NCI-H774 (cell line): ENCODE data around the gene SPATA25.
A peak's percentile ranks its signal among the peaks of the same experiment; 100 is the strongest.

ENCODE experiments used
- DNase-seq: peaks from one replicate; lab custom pipeline; 2025; lab: John Stamatoyannopoulos, UW

The SPATA25 gene

GRCh38 chr20:45863543-45864470 lies 23.6 kb downstream of the SPATA25 start:
- DNase-seq = peak; percentile 2

- DNase-seq = peak; percentile 11
Observed at GRCh38 chr20:45861221-45862075, 26.0 kb downstream of the SPATA25 start.

GRCh38 chr20:45860560-45861220 lies 26.7 kb downstream of the SPATA25 start:
- no peak for DNase-seq

- no peak for DNase-seq
Observed at GRCh38 chr20:45859916-45860315, 27.5 kb downstream of the SPATA25 start.

GRCh38 chr20:45857882-45858216 lies 29.6 kb downstream of the SPATA25 start:
- DNase-seq = peak; percentile 2

GRCh38 chr20:45857114-45857881 lies 30.1 kb downstream of the SPATA25 start, which contains the start of the genes ACOT8 and ZSWIM3:
Gene ACOT8 (minus strand): TSS chr20:45857392. CDS start chr20:45857315, 77 bp downstream.
Gene ZSWIM3 (plus strand): TSS chr20:45857614. CDS start chr20:45857826, 212 bp downstream.
- peak; percentile 99 for DNase-seq

- DNase-seq = no peak
Observed at GRCh38 chr20:45853484-45853883, 33.9 kb downstream of the SPATA25 start.

- no peak for DNase-seq
Observed at GRCh38 chr20:45852326-45852725, 35.1 kb downstream of the SPATA25 start.

GRCh38 chr20:45851501-45851900 lies 35.9 kb downstream of the SPATA25 start:
- DNase-seq = no peak

GRCh38 chr20:45850926-45851325 lies 36.5 kb downstream of the SPATA25 start:
- no peak for DNase-seq

GRCh38 chr20:45850238-45850637 lies 37.2 kb downstream of the SPATA25 start:
- no peak for DNase-seq

GRCh38 chr20:45848969-45849582 lies 38.3 kb downstream of the SPATA25 start:
- no peak for DNase-seq

- DNase-seq = no peak
Observed at GRCh38 chr20:45848421-45848820, 39.0 kb downstream of the SPATA25 start.

- no peak for DNase-seq
Observed at GRCh38 chr20:45845452-45845851, 42.0 kb downstream of the SPATA25 start.

- DNase-seq = no peak
Observed at GRCh38 chr20:45843506-45843905, 43.9 kb downstream of the SPATA25 start.

- DNase-seq = no peak
Observed at GRCh38 chr20:45842169-45842812, 45.1 kb downstream of the SPATA25 start.

GRCh38 chr20:45841407-45842129 lies 45.9 kb downstream of the SPATA25 start:
- DNase-seq = no peak

GRCh38 chr20:45840700-45841198 lies 46.7 kb downstream of the SPATA25 start:
- no peak for DNase-seq

- DNase-seq = no peak
Observed at GRCh38 chr20:45836841-45837240, 50.6 kb downstream of the SPATA25 start.
